GM18517 (cell line): ENCODE results near the gene NUBP1.

Experiments used
- ATAC-seq: cut with Tn5 transposase; IDR thresholded peaks from one replicate; pipeline ENCODE4 v1.9.1; 2021; ENCODE audit warnings: mild to moderate bottlenecking, moderate library complexity; ENCODE audit not compliant: unreplicated experiment

Gene NUBP1

GRCh38 chr16:10799736-10800135 lies 56.1 kb downstream of the NUBP1 start:
- ATAC-seq: no peak

GRCh38 chr16:10805334-10805733 lies 61.7 kb downstream of the NUBP1 start:
- no peak for ATAC-seq

- no peak for ATAC-seq
These were observed 63.1 kb downstream of the NUBP1 start for GRCh38 chr16:10806698-10807097.

GRCh38 chr16:10808218-10808617 lies 64.6 kb downstream of the NUBP1 start:
- no peak for ATAC-seq

GRCh38 chr16:10808850-10809249 lies 65.2 kb downstream of the NUBP1 start:
- ATAC-seq: no peak

GRCh38 chr16:10809706-10810105 lies 66.1 kb downstream of the NUBP1 start:
- no peak for ATAC-seq

GRCh38 chr16:10812312-10813098 lies 68.9 kb downstream of the NUBP1 start:
- peak; percentile 80 for ATAC-seq

- no peak for ATAC-seq
These were observed 69.4 kb downstream of the NUBP1 start for GRCh38 chr16:10813099-10813455.

- no peak for ATAC-seq
These were observed 73.9 kb downstream of the NUBP1 start for GRCh38 chr16:10817514-10817913.

GRCh38 chr16:10817963-10818941 lies 74.6 kb downstream of the NUBP1 start, which contains the start of gene TVP23A:
TVP23A (minus strand) TSS chr16:10818794; CDS start chr16:10818493, 301 bp downstream.
- ATAC-seq: no peak
